WTC11 (cell line): ENCODE measurements around the gene SLC35E3. TPM values are rescaled to one million over a fixed set of nuclear protein-coding genes. Genes with fewer than 3 reads are reported as not detected.

Experiments used
- ATAC-seq: fragments of 200-7000 bp; cut with Tn5 transposase; 2 replicates; pipeline ENCODE4 v1.10.0; 2021; ENCODE audit warnings: mild to moderate bottlenecking, moderate library complexity
- CTCF ChIA-PET: fragments of 300-600 bp; sonication (Branson Sonifier 250); formaldehyde crosslinking; loops from one replicate; lab custom pipeline; 2021; ENCODE audit warnings: antibody characterized with exemption; lab: Charles Lee
- POLR2A ChIA-PET: fragments of 350-600 bp; sonication (Branson Sonifier 250); formaldehyde crosslinking; loops from one replicate; lab custom pipeline; 2021; ENCODE audit warnings: antibody characterized with exemption; lab: Charles Lee
- DNase-seq: peaks from one replicate; pipeline ENCODE4 v3.0.0; 2021; ENCODE audit warnings: low spot score
- H3K27ac Mint-ChIP-seq: 2 replicates; pipeline ENCODE4 v1.8.0; 2021; ENCODE audit warnings: mixed read lengths
- H3K27me3 Mint-ChIP-seq: 2 replicates; pipeline ENCODE4 v1.8.0; 2021; ENCODE audit warnings: low read depth, mild to moderate bottlenecking, moderate library complexity, mixed read lengths
- H3K36me3 Mint-ChIP-seq: 2 replicates; pipeline ENCODE4 v1.8.0; 2021; ENCODE audit warnings: mixed read lengths
- H3K4me1 Mint-ChIP-seq: 2 replicates; pipeline ENCODE4 v1.8.0; 2022; ENCODE audit warnings: mixed read lengths
- H3K4me3 Mint-ChIP-seq: 2 replicates; pipeline ENCODE4 v1.8.0; 2021; ENCODE audit warnings: mild to moderate bottlenecking, moderate library complexity, mixed read lengths
- H3K9me3 Mint-ChIP-seq: 2 replicates; pipeline ENCODE4 v1.8.0; 2021; ENCODE audit warnings: mixed read lengths
- CREB1 ChIP-seq: sonication (generic); formaldehyde crosslinking; IDR thresholded peaks from 2 replicates; pipeline ENCODE4 v1.8.0; 2023; ENCODE audit warnings: mild to moderate bottlenecking, missing genetic modification reagents
- CREM ChIP-seq: sonication (generic); formaldehyde crosslinking; IDR thresholded peaks from 2 replicates; pipeline ENCODE4 v1.8.1; 2022; ENCODE audit warnings: mild to moderate bottlenecking, missing genetic modification reagents, moderate library complexity
- EMX1 ChIP-seq: fragments of 250-450 bp; sonication (Bioruptor Pico); IDR thresholded peaks from 2 replicates; pipeline ENCODE4 v1.8.0; 2021; ENCODE audit warnings: mild to moderate bottlenecking
- ETV6 ChIP-seq: sonication (generic); formaldehyde crosslinking; IDR thresholded peaks from 2 replicates; pipeline ENCODE4 v1.8.1; 2022; ENCODE audit warnings: mild to moderate bottlenecking, missing genetic modification reagents
- JUN ChIP-seq: sonication (generic); formaldehyde crosslinking; IDR thresholded peaks from 2 replicates; pipeline ENCODE4 v1.8.0; 2023; ENCODE audit warnings: mild to moderate bottlenecking, missing genetic modification reagents
- MXD4 ChIP-seq: fragments of 250-450 bp; sonication (Bioruptor Pico); IDR thresholded peaks from 2 replicates; pipeline ENCODE4 v1.8.0; 2021; ENCODE audit warnings: mild to moderate bottlenecking, moderate library complexity, borderline replicate concordance
- NFE2L1 ChIP-seq: sonication (generic); formaldehyde crosslinking; IDR thresholded peaks from 2 replicates; pipeline ENCODE4 v1.8.1; 2023; ENCODE audit warnings: missing genetic modification reagents
- NR1H2 ChIP-seq: sonication (generic); formaldehyde crosslinking; IDR thresholded peaks from 2 replicates; pipeline ENCODE4 v1.9.0; 2021; ENCODE audit warnings: mild to moderate bottlenecking, moderate library complexity, missing genetic modification reagents
- TCF7 ChIP-seq: sonication (generic); formaldehyde crosslinking; IDR thresholded peaks from 2 replicates; pipeline ENCODE4 v1.8.0; 2022; ENCODE audit warnings: mild to moderate bottlenecking, low read depth, missing genetic modification reagents, moderate library complexity
- ZNF138 ChIP-seq: sonication (generic); formaldehyde crosslinking; conservative IDR thresholded peaks from 2 replicates; pipeline ENCODE4 v1.8.1; 2022; ENCODE audit warnings: mild to moderate bottlenecking, moderate library complexity, missing genetic modification reagents
- ZNF396 ChIP-seq: fragments of 250-450 bp; sonication (Bioruptor Pico); IDR thresholded peaks from 2 replicates; pipeline ENCODE4 v1.8.0; 2021; ENCODE audit warnings: mild to moderate bottlenecking, moderate library complexity, borderline replicate concordance
- ZNF416 ChIP-seq: fragments of 250-450 bp; sonication (Bioruptor Pico); IDR thresholded peaks from 2 replicates; pipeline ENCODE4 v1.9.0; 2021; ENCODE audit warnings: mild to moderate bottlenecking, inconsistent platforms
- total RNA-seq: library from RNA; stranded (reverse); gene quantifications from 3 replicates; pipeline ENCODE4 v1.2.3, GENCODE V29; 2021
- TF ChIP-seq, protein P1 (sequence below): sonication (generic); formaldehyde crosslinking; IDR thresholded peaks from 2 replicates; pipeline ENCODE4 v1.8.1; 2022; ENCODE audit warnings: missing genetic modification reagents, borderline replicate concordance
- TF ChIP-seq, protein P2 (sequence below): fragments of 200-600 bp; IDR thresholded peaks from 2 replicates; pipeline ENCODE4 v1.8.0; 2022; ENCODE audit warnings: antibody characterized with exemption
- TF ChIP-seq, protein P3 (sequence below): sonication (generic); formaldehyde crosslinking; IDR thresholded peaks from 2 replicates; pipeline ENCODE4 v1.8.0; 2022; ENCODE audit warnings: mild to moderate bottlenecking, missing genetic modification reagents
- TF ChIP-seq, protein P4 (sequence below): sonication (generic); formaldehyde crosslinking; IDR thresholded peaks from 2 replicates; pipeline ENCODE4 v1.8.1; 2023; ENCODE audit warnings: mild to moderate bottlenecking, missing genetic modification reagents, borderline replicate concordance
- TF ChIP-seq, protein P5 (sequence below): sonication (generic); formaldehyde crosslinking; IDR thresholded peaks from 2 replicates; pipeline ENCODE4 v1.8.0; 2023; ENCODE audit warnings: missing genetic modification reagents
- TF ChIP-seq, protein P6 (sequence below): fragments of 250-450 bp; sonication (Bioruptor Pico); IDR thresholded peaks from 2 replicates; pipeline ENCODE4 v1.9.0; 2021; ENCODE audit warnings: mild to moderate bottlenecking
- TF ChIP-seq, protein P7 (sequence below): sonication (generic); formaldehyde crosslinking; IDR thresholded peaks from 2 replicates; pipeline ENCODE4 v1.8.0; 2022; ENCODE audit warnings: missing genetic modification reagents
- TF ChIP-seq, protein P8 (sequence below): sonication (generic); formaldehyde crosslinking; IDR thresholded peaks from 2 replicates; pipeline ENCODE4 v1.8.1; 2023; ENCODE audit warnings: mild to moderate bottlenecking, missing genetic modification reagents

Gene SLC35E3
- total RNA-seq, 1 experiment from 2014 or later, result 11.3 TPM

DNA sequence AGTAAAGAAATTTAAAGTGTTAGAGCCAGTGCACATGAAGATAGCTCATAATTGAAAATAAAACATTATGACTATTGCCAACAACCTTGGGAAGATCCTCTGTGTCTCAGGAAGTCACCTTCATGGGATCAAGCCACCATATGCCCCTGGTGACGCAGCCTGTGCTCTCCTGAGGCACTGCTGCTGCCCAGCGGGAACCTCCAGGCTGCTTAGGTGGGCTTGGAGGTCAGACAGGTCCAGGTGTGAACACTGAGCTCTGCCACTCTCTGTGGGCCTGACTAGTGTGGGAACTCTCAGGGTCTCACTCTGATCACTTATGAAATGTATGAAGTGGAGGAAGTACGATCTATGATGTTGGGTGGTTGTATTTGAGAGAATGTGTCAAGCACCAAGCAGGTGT is 16.7 kb downstream of the SLC35E3 start (continued):
- TF ChIP-seq, protein P1, sequence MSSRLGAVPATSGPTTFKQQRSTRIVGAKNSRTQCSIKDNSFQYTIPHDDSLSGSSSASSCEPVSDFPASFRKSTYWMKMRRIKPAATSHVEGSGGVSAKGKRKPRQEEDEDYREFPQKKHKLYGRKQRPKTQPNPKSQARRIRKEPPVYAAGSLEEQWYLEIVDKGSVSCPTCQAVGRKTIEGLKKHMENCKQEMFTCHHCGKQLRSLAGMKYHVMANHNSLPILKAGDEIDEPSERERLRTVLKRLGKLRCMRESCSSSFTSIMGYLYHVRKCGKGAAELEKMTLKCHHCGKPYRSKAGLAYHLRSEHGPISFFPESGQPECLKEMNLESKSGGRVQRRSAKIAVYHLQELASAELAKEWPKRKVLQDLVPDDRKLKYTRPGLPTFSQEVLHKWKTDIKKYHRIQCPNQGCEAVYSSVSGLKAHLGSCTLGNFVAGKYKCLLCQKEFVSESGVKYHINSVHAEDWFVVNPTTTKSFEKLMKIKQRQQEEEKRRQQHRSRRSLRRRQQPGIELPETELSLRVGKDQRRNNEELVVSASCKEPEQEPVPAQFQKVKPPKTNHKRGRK, result no peak

DNA sequence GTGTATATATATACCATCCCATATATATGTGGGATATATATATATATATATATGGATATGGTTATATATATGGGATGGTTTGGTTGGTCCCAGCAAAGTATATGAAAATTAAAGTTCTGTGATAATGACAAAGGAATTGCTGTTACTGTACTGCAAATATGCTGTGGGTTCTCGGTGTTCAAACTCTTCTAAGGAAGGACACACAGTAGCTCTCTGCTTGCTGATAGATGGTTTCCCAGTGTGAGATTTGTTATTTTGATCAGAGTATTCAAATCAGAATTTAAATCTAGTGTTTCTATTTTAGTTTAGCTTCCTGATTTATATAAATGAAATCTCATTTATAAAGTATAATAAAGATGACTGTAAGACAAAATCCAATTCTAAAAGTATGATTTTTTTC is 19.7 kb downstream of the SLC35E3 start:
- Mint-ChIP-seq H3K9me3 (no peaks in the 10 kb centered on the region), H3K27ac (no peak overlapping the region), H3K4me3 (no peak overlapping the region), H3K27me3 (no peaks in the 10 kb centered on the region), H3K4me1 (peaks cover 7% of the 10 kb centered on the region), H3K36me3 (peaks cover 17% of the 10 kb centered on the region)
- ChIA-PET POLR2A (no interaction called here), CTCF (no interaction called here)
- DNase-seq (no peak), ATAC-seq (no peak)
- TF ChIP-seq ZNF138 (CRISPR knock-in tag) (no peak), NR1H2 (no peak), CREM (no peak), EMX1 (CRISPR knock-in tag) (no peak), CREB1 (no peak), NFE2L1 (CRISPR knock-in tag) (no peak), ETV6 (no peak), ZNF396 (no peak), JUN (CRISPR knock-in tag) (no peak), TCF7 (no peak), ZNF416 (no peak), MXD4 (CRISPR knock-in tag) (no peak)
- TF ChIP-seq, protein P2, sequence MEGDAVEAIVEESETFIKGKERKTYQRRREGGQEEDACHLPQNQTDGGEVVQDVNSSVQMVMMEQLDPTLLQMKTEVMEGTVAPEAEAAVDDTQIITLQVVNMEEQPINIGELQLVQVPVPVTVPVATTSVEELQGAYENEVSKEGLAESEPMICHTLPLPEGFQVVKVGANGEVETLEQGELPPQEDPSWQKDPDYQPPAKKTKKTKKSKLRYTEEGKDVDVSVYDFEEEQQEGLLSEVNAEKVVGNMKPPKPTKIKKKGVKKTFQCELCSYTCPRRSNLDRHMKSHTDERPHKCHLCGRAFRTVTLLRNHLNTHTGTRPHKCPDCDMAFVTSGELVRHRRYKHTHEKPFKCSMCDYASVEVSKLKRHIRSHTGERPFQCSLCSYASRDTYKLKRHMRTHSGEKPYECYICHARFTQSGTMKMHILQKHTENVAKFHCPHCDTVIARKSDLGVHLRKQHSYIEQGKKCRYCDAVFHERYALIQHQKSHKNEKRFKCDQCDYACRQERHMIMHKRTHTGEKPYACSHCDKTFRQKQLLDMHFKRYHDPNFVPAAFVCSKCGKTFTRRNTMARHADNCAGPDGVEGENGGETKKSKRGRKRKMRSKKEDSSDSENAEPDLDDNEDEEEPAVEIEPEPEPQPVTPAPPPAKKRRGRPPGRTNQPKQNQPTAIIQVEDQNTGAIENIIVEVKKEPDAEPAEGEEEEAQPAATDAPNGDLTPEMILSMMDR, result no peak
- TF ChIP-seq, protein P3, sequence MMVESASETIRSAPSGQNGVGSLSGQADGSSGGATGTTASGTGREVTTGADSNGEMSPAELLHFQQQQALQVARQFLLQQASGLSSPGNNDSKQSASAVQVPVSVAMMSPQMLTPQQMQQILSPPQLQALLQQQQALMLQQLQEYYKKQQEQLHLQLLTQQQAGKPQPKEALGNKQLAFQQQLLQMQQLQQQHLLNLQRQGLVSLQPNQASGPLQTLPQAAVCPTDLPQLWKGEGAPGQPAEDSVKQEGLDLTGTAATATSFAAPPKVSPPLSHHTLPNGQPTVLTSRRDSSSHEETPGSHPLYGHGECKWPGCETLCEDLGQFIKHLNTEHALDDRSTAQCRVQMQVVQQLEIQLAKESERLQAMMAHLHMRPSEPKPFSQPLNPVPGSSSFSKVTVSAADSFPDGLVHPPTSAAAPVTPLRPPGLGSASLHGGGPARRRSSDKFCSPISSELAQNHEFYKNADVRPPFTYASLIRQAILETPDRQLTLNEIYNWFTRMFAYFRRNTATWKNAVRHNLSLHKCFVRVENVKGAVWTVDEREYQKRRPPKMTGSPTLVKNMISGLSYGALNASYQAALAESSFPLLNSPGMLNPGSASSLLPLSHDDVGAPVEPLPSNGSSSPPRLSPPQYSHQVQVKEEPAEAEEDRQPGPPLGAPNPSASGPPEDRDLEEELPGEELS (CRISPR knock-in tag), result no peak
- TF ChIP-seq, protein P4, sequence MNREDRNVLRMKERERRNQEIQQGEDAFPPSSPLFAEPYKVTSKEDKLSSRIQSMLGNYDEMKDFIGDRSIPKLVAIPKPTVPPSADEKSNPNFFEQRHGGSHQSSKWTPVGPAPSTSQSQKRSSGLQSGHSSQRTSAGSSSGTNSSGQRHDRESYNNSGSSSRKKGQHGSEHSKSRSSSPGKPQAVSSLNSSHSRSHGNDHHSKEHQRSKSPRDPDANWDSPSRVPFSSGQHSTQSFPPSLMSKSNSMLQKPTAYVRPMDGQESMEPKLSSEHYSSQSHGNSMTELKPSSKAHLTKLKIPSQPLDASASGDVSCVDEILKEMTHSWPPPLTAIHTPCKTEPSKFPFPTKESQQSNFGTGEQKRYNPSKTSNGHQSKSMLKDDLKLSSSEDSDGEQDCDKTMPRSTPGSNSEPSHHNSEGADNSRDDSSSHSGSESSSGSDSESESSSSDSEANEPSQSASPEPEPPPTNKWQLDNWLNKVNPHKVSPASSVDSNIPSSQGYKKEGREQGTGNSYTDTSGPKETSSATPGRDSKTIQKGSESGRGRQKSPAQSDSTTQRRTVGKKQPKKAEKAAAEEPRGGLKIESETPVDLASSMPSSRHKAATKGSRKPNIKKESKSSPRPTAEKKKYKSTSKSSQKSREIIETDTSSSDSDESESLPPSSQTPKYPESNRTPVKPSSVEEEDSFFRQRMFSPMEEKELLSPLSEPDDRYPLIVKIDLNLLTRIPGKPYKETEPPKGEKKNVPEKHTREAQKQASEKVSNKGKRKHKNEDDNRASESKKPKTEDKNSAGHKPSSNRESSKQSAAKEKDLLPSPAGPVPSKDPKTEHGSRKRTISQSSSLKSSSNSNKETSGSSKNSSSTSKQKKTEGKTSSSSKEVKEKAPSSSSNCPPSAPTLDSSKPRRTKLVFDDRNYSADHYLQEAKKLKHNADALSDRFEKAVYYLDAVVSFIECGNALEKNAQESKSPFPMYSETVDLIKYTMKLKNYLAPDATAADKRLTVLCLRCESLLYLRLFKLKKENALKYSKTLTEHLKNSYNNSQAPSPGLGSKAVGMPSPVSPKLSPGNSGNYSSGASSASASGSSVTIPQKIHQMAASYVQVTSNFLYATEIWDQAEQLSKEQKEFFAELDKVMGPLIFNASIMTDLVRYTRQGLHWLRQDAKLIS, result no peak
- TF ChIP-seq, protein P5, sequence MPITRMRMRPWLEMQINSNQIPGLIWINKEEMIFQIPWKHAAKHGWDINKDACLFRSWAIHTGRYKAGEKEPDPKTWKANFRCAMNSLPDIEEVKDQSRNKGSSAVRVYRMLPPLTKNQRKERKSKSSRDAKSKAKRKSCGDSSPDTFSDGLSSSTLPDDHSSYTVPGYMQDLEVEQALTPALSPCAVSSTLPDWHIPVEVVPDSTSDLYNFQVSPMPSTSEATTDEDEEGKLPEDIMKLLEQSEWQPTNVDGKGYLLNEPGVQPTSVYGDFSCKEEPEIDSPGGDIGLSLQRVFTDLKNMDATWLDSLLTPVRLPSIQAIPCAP (CRISPR knock-in tag), result no peak
- TF ChIP-seq, protein P6, sequence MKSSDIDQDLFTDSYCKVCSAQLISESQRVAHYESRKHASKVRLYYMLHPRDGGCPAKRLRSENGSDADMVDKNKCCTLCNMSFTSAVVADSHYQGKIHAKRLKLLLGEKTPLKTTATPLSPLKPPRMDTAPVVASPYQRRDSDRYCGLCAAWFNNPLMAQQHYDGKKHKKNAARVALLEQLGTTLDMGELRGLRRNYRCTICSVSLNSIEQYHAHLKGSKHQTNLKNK (CRISPR knock-in tag), result no peak
- TF ChIP-seq, protein P7, sequence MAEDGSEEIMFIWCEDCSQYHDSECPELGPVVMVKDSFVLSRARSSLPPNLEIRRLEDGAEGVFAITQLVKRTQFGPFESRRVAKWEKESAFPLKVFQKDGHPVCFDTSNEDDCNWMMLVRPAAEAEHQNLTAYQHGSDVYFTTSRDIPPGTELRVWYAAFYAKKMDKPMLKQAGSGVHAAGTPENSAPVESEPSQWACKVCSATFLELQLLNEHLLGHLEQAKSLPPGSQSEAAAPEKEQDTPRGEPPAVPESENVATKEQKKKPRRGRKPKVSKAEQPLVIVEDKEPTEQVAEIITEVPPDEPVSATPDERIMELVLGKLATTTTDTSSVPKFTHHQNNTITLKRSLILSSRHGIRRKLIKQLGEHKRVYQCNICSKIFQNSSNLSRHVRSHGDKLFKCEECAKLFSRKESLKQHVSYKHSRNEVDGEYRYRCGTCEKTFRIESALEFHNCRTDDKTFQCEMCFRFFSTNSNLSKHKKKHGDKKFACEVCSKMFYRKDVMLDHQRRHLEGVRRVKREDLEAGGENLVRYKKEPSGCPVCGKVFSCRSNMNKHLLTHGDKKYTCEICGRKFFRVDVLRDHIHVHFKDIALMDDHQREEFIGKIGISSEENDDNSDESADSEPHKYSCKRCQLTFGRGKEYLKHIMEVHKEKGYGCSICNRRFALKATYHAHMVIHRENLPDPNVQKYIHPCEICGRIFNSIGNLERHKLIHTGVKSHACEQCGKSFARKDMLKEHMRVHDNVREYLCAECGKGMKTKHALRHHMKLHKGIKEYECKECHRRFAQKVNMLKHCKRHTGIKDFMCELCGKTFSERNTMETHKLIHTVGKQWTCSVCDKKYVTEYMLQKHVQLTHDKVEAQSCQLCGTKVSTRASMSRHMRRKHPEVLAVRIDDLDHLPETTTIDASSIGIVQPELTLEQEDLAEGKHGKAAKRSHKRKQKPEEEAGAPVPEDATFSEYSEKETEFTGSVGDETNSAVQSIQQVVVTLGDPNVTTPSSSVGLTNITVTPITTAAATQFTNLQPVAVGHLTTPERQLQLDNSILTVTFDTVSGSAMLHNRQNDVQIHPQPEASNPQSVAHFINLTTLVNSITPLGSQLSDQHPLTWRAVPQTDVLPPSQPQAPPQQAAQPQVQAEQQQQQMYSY (CRISPR knock-in tag), result no peak
- TF ChIP-seq, protein P8, sequence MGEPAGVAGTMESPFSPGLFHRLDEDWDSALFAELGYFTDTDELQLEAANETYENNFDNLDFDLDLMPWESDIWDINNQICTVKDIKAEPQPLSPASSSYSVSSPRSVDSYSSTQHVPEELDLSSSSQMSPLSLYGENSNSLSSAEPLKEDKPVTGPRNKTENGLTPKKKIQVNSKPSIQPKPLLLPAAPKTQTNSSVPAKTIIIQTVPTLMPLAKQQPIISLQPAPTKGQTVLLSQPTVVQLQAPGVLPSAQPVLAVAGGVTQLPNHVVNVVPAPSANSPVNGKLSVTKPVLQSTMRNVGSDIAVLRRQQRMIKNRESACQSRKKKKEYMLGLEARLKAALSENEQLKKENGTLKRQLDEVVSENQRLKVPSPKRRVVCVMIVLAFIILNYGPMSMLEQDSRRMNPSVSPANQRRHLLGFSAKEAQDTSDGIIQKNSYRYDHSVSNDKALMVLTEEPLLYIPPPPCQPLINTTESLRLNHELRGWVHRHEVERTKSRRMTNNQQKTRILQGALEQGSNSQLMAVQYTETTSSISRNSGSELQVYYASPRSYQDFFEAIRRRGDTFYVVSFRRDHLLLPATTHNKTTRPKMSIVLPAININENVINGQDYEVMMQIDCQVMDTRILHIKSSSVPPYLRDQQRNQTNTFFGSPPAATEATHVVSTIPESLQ (CRISPR knock-in tag), result no peak
